Neural progenitor cell (in vitro differentiated cells): ENCODE measurements around the gene HECTD4. TPM values are rescaled to one million over a fixed set of nuclear protein-coding genes. Genes with fewer than 3 reads are reported as not detected.
"Not testable (repeated sequence)": the region's sequence is repeated elsewhere in the genome, so short reads cannot be mapped to it uniquely, and the experiment has no call there.

Source experiments
- DNase-seq: peaks from one replicate; pipeline ENCODE4 v3.0.0-alpha.2; 2016; ENCODE audit warnings: low spot score
- H2AFZ ChIP-seq: fragments of 200-600 bp; sonication (generic); replicated peaks from 2 replicates; pipeline ENCODE4 v1.6.1; 2016; ENCODE audit warnings: antibody characterized with exemption
- H3F3A ChIP-seq: fragments of 200-600 bp; sonication (generic); 2 replicates; pipeline ENCODE4 v1.6.1; 2016; ENCODE audit warnings: antibody characterized with exemption, low read depth
- H3K27ac ChIP-seq: fragments of 200-600 bp; sonication (generic); 2 replicates; pipeline ENCODE4 v1.5.1; 2016; ENCODE audit warnings: mild to moderate bottlenecking
- H3K27me3 ChIP-seq: fragments of 200-600 bp; sonication (generic); 2 replicates; pipeline ENCODE4 v1.6.1; 2016; ENCODE audit warnings: mild to moderate bottlenecking, moderate library complexity
- H3K36me3 ChIP-seq: fragments of 200-600 bp; sonication (generic); 2 replicates; pipeline ENCODE4 v1.5.1; 2016
- H3K4me1 ChIP-seq: fragments of 200-600 bp; sonication (generic); 2 replicates; pipeline ENCODE4 v1.6.1; 2016; ENCODE audit warnings: mixed run types
- H3K4me2 ChIP-seq: fragments of 200-600 bp; sonication (generic); 2 replicates; pipeline ENCODE4 v1.6.1; 2016
- H3K4me3 ChIP-seq: fragments of 200-600 bp; sonication (generic); 2 replicates; pipeline ENCODE4 v1.5.1; 2016
- H3K79me2 ChIP-seq: fragments of 200-600 bp; sonication (generic); 2 replicates; pipeline ENCODE4 v1.6.1; 2016; ENCODE audit warnings: low read depth
- H3K9ac ChIP-seq: fragments of 200-600 bp; sonication (generic); 2 replicates; pipeline ENCODE4 v1.6.1; 2016
- H3K9me3 ChIP-seq: fragments of 200-600 bp; sonication (generic); 2 replicates; pipeline ENCODE4 v1.5.1; 2016; ENCODE audit warnings: low read depth
- H4K20me1 ChIP-seq: fragments of 200-600 bp; sonication (generic); 2 replicates; pipeline ENCODE4 v1.6.1; 2016; ENCODE audit warnings: low read depth
- H3K27ac Mint-ChIP-seq: 3 replicates; pipeline ENCODE4 v1.8.0; 2021; ENCODE audit warnings: mixed read lengths
- H3K27me3 Mint-ChIP-seq: 2 replicates; pipeline ENCODE4 v1.8.0; 2022; ENCODE audit warnings: low read depth, mild to moderate bottlenecking, inconsistent platforms, moderate library complexity, mixed read lengths; ENCODE audit not compliant: insufficient read depth
- H3K36me3 Mint-ChIP-seq: 3 replicates; pipeline ENCODE4 v1.8.0; 2021; ENCODE audit warnings: mixed read lengths
- H3K4me1 Mint-ChIP-seq: 3 replicates; pipeline ENCODE4 v1.8.0; 2021; ENCODE audit warnings: mixed read lengths
- H3K4me3 Mint-ChIP-seq: 3 replicates; pipeline ENCODE4 v1.8.0; 2021; ENCODE audit warnings: mild to moderate bottlenecking, moderate library complexity, mixed read lengths
- H3K9me3 Mint-ChIP-seq: 3 replicates; pipeline ENCODE4 v1.8.0; 2020; ENCODE audit warnings: mixed read lengths
- CTCF ChIP-seq: fragments of 200-600 bp; sonication (generic); IDR thresholded peaks from 2 replicates; pipeline ENCODE4 v1.5.1; 2017; ENCODE audit warnings: antibody characterized with exemption, mild to moderate bottlenecking
- EZH2 ChIP-seq: fragments of 200-600 bp; sonication (generic); IDR thresholded peaks from 2 replicates; pipeline ENCODE4 v1.6.1; 2017; ENCODE audit warnings: antibody characterized with exemption, mild to moderate bottlenecking, moderate library complexity
- EZH2phosphoT487 ChIP-seq: fragments of 200-600 bp; sonication (generic); IDR thresholded peaks from 2 replicates; pipeline ENCODE4 v1.6.1; 2017; ENCODE audit warnings: antibody characterized with exemption
- total RNA-seq: library from RNA; depleted of rRNA; stranded (reverse); fragments of >200 nt; gene quantifications from 2 replicates; pipeline ENCODE4 v1.2.3, GENCODE V29; 2015; ENCODE audit warnings: low replicate concordance

HECTD4 gene
- total RNA-seq, 1 donor from 2014 or later = 11.0 TPM

DNA sequence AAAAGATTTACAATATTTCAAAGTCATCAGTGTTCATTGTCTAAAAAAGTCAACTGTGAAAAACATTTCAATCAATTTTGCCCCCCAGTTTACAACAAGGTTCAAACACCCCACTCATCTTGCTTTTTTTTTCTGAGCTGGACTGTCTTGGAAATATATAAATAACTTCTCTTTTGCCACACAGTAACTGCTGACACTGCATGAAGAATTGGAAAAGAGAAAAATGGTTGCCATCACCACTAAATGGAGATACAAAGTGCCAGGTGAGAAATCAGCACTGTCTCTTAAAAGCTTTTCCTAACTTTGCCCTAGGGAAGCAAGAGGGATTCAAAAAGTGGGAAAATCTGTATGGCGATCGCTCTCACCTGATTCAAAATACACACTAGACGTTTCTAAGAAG is 155.5 kb downstream of the HECTD4 start:
- no peaks in the 10 kb centered on the region for H3K4me1 ChIP-seq
- H3K79me2 ChIP-seq = no peaks in the 10 kb centered on the region
- Mint-ChIP-seq H3K27me3 (no peaks in the 10 kb centered on the region), H3K27ac (no peak overlapping the region), H3K4me3 (no peak overlapping the region), H3K36me3 (peaks cover 28% of the 10 kb centered on the region), H3K4me1 (no peaks in the 10 kb centered on the region), H3K9me3 (no peaks in the 10 kb centered on the region)
- H3K36me3 ChIP-seq = no peaks in the 10 kb centered on the region
- H3K4me2 ChIP-seq = no peak overlapping the region
- H3F3A ChIP-seq = no peaks in the 10 kb centered on the region
- H3K27me3 ChIP-seq = no peaks in the 10 kb centered on the region
- H4K20me1 ChIP-seq = no peaks in the 10 kb centered on the region
- H3K4me3 ChIP-seq = no peak overlapping the region
- DNase-seq = no peak
- no peak overlapping the region for H2AFZ ChIP-seq
- no peak overlapping the region for H3K9ac ChIP-seq
- no peak for TF ChIP-seq EZH2phosphoT487
- no peak overlapping the region for H3K27ac ChIP-seq
- H3K9me3 ChIP-seq = no peaks in the 10 kb centered on the region

DNA sequence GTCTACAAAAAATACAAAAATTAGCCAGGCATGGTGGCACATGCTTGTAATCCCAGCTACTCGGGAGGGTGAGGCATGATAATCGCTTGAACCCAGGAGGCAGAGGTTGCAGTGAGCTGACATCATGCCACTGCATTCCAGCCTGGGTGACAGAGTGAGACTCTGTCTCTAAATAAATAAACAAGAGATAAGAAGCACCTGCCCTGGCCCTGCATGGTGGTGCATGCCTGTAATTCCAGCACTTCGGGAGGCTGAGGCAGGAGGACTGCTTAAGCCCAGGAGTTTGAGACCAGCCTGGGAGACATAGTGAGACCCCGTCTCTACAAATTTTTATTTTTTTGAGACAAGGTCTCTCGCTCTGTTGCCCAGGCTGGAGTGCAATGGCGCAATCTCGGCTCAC is 161.6 kb downstream of the HECTD4 start:
- H3K27ac Mint-ChIP-seq, H3K27me3 Mint-ChIP-seq, H3K27me3 ChIP-seq, H2AFZ ChIP-seq, H3K4me2 ChIP-seq, H3K4me1 ChIP-seq, H3K9me3 ChIP-seq, H3K36me3 ChIP-seq, H3F3A ChIP-seq, H3K9me3 Mint-ChIP-seq, H3K4me3 ChIP-seq, H3K4me3 Mint-ChIP-seq, H3K4me1 Mint-ChIP-seq, H4K20me1 ChIP-seq, H3K27ac ChIP-seq, DNase-seq, H3K79me2 ChIP-seq, H3K9ac ChIP-seq: not testable (repeated sequence)
- H3K36me3 Mint-ChIP-seq = peaks cover 16% of the 10 kb centered on the region

- Histone ChIP-seq H3K9me3 (no peaks in the 10 kb centered on the region), H3F3A (no peaks in the 10 kb centered on the region), H3K4me3 (no peak overlapping the region), H3K27me3 (no peaks in the 10 kb centered on the region), H3K4me1 (no peaks in the 10 kb centered on the region), H4K20me1 (no peaks in the 10 kb centered on the region), H3K36me3 (no peaks in the 10 kb centered on the region), H3K79me2 (no peaks in the 10 kb centered on the region), H3K27ac (no peak overlapping the region), H3K4me2 (no peak overlapping the region), H2AFZ (no peak overlapping the region), H3K9ac (no peak overlapping the region)
- Mint-ChIP-seq H3K9me3 (no peaks in the 10 kb centered on the region), H3K4me3 (no peak overlapping the region), H3K27me3 (peaks cover 3% of the 10 kb centered on the region), H3K27ac (no peak overlapping the region), H3K36me3 (peaks cover 21% of the 10 kb centered on the region), H3K4me1 (no peaks in the 10 kb centered on the region)
- no peak for DNase-seq
- no peak for TF ChIP-seq EZH2
- TF ChIP-seq EZH2phosphoT487 = no peak
- TF ChIP-seq CTCF = no peak
Measured at GRCh38 chr12:112219195-112219594, 163.0 kb downstream of the HECTD4 start.

DNA sequence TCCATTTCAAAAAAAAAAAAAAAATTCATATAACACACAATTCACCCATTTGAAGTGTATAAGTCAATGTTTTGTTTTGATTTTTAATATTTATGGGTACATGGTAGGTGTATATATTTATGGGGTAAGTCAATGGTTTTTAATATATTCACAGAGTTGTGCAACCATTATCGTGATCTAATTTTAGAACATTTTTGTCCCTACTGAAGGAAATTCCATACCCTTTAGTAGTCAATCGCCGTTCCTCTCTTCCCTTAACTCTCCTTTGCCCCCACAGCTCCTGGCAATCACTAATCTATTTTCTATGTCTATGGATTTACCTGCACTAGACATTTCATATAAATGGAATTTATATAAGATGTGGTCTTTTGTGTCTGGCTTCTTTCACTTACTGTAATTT is 164.1 kb downstream of the HECTD4 start:
- H3K27me3 ChIP-seq = no peaks in the 10 kb centered on the region
- H3K27ac ChIP-seq = no peak overlapping the region
- Mint-ChIP-seq H3K27me3 (peaks cover 5% of the 10 kb centered on the region), H3K9me3 (no peaks in the 10 kb centered on the region), H3K36me3 (peaks cover 16% of the 10 kb centered on the region), H3K4me1 (no peaks in the 10 kb centered on the region), H3K4me3 (no peak overlapping the region), H3K27ac (no peak overlapping the region)
- no peak overlapping the region for H3K4me3 ChIP-seq
- no peak overlapping the region for H2AFZ ChIP-seq
- TF ChIP-seq EZH2 (no peak), CTCF (no peak), EZH2phosphoT487 (no peak)
- H3K9me3 ChIP-seq = no peaks in the 10 kb centered on the region
- H4K20me1 ChIP-seq = no peaks in the 10 kb centered on the region
- H3K9ac ChIP-seq = no peak overlapping the region
- no peaks in the 10 kb centered on the region for H3K79me2 ChIP-seq
- H3K36me3 ChIP-seq = no peaks in the 10 kb centered on the region
- DNase-seq = no peak
- H3F3A ChIP-seq = no peaks in the 10 kb centered on the region
- H3K4me1 ChIP-seq = no peaks in the 10 kb centered on the region
- H3K4me2 ChIP-seq = no peak overlapping the region
